PC-9 (cell line): ENCODE results near the gene BCL2L13. TPM values are rescaled to one million over a fixed set of nuclear protein-coding genes. Genes with fewer than 3 reads are reported as not detected.
"Not testable (repeated sequence)": the region's sequence is repeated elsewhere in the genome, so short reads cannot be mapped to it uniquely, and the experiment has no call there.

ENCODE experiments used
- BruUV-seq: library from RNA; stranded (reverse); fragments of 400-500 nt; replicated peaks from 2 replicates; lab custom pipeline; 2021; lab: Mats Ljungman, UMichigan
- CTCF ChIA-PET: fragments of 300-600 bp; sonication (Branson Sonifier 250); formaldehyde crosslinking; loops from one replicate; lab custom pipeline; 2022; ENCODE audit warnings: antibody characterized with exemption; lab: Charles Lee
- POLR2A ChIA-PET: fragments of 300-600 bp; sonication (Branson Sonifier 250); formaldehyde crosslinking; loops from one replicate; lab custom pipeline; 2022; ENCODE audit warnings: antibody characterized with exemption; ENCODE audit not compliant: unreplicated experiment; lab: Charles Lee
- DNase-seq, 2 experiments: peaks; one replicate each; pipeline versions ENCODE4 v3.0.0 to v3.0.0-alpha.2; 2015 to 2022; ENCODE audit warnings: mixed read lengths in 1 of 2
- H2AFZ ChIP-seq: fragments of 200-600 bp; sonication (generic); 2 replicates; pipeline ENCODE4 v1.8.1; 2017; ENCODE audit warnings: antibody characterized with exemption
- H3F3A ChIP-seq: fragments of 200-600 bp; sonication (generic); 2 replicates; pipeline ENCODE4 v1.8.1; 2017; ENCODE audit warnings: antibody characterized with exemption, mild to moderate bottlenecking, low read depth; ENCODE audit not compliant: insufficient read depth
- H3K27ac ChIP-seq: fragments of 200-600 bp; sonication (generic); 2 replicates; pipeline ENCODE4 v1.6.1; 2016; ENCODE audit warnings: mixed run types
- H3K27me3 ChIP-seq: fragments of 200-600 bp; sonication (generic); 2 replicates; pipeline ENCODE4 v1.6.1; 2016; ENCODE audit warnings: low read depth, mixed run types; ENCODE audit not compliant: insufficient read depth
- H3K36me3 ChIP-seq: fragments of 200-600 bp; sonication (generic); 2 replicates; pipeline ENCODE4 v1.6.1; 2016; ENCODE audit warnings: low read depth, mixed run types
- H3K4me1 ChIP-seq: fragments of 200-600 bp; sonication (generic); replicated peaks from 2 replicates; pipeline ENCODE4 v1.6.1; 2016; ENCODE audit warnings: mixed run types; ENCODE audit not compliant: insufficient read depth
- H3K4me2 ChIP-seq: fragments of 200-600 bp; sonication (generic); 2 replicates; pipeline ENCODE4 v1.6.1; 2017; ENCODE audit warnings: mixed run types
- H3K4me3 ChIP-seq: fragments of 200-600 bp; sonication (generic); 2 replicates; pipeline ENCODE4 v1.6.1; 2016; ENCODE audit warnings: mixed run types
- H3K79me2 ChIP-seq: fragments of 200-600 bp; sonication (generic); 2 replicates; pipeline ENCODE4 v1.6.1; 2017; ENCODE audit warnings: low read depth, mixed run types
- H3K9me2 ChIP-seq: fragments of 200-600 bp; sonication (generic); 2 replicates; pipeline ENCODE4 v1.8.1; 2017; ENCODE audit warnings: mild to moderate bottlenecking; ENCODE audit not compliant: insufficient read depth
- H3K9me3 ChIP-seq: fragments of 200-600 bp; sonication (generic); 2 replicates; pipeline ENCODE4 v1.8.1; 2016; ENCODE audit warnings: low read depth; ENCODE audit not compliant: insufficient read depth
- H4K20me1 ChIP-seq: fragments of 200-600 bp; sonication (generic); 2 replicates; pipeline ENCODE4 v1.8.1; 2017; ENCODE audit not compliant: insufficient read depth
- EZH2 ChIP-seq: fragments of 200-600 bp; sonication (generic); IDR thresholded peaks from 2 replicates; pipeline ENCODE4 v1.8.0; 2017; ENCODE audit warnings: antibody characterized with exemption, low read depth
- intact Hi-C: fragments of 100-400 bp; cut with micrococcal nuclease; formaldehyde crosslinking; loops from one replicate; pipeline ENCODE4 v1.10.0; 2022; ENCODE audit not compliant: unreplicated experiment
- total RNA-seq: library from RNA; stranded (reverse); gene quantifications from 2 replicates; pipeline ENCODE4 v1.2.3, GENCODE V29; 2021
- TF ChIP-seq, protein P1 (sequence below): fragments of 200-600 bp; sonication (generic); conservative IDR thresholded peaks from 2 replicates; pipeline ENCODE4 v1.6.1; 2017; ENCODE audit warnings: mixed run types, antibody characterized with exemption, mild to moderate bottlenecking, moderate library complexity

BCL2L13 gene
- total RNA-seq, 1 experiment from 2014 or later, result 43.1 TPM

DNA sequence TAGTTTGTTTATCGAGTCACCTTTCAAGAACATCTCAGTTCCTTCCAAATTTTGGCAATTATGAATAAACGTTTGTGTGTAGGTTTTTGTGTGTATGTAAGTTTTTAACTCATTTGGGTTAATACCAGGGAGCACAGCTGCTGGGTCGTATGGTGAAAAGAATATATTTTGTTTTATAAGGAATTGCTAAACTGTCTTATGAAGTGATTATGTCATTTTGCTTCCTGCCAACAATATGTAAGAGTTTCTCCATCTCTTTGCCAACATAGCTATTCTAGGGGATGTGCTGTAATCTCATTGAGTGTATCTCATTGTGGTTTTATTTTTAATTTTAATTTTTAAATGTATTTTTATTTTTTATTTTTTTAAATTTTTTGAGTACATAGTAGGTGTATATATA lies 27.3 kb downstream of the BCL2L13 start:
- Histone ChIP-seq H3K4me1 (no peaks in the 10 kb centered on the region), H3K9me2 (no peaks in the 10 kb centered on the region), H3K27ac (no peak overlapping the region), H3K27me3 (no peaks in the 10 kb centered on the region), H4K20me1 (no peaks in the 10 kb centered on the region), H3F3A (no peaks in the 10 kb centered on the region), H3K9me3 (no peaks in the 10 kb centered on the region), H3K4me2 (no peak overlapping the region), H2AFZ (no peak overlapping the region), H3K36me3 (peaks cover 8% of the 10 kb centered on the region; the same call in 1 of the 2 replicates), H3K4me3 (no peak overlapping the region), H3K79me2 (no peaks in the 10 kb centered on the region)
- ChIA-PET CTCF (no interaction called here), POLR2A (interaction anchor here (0.7 kb wide), 1 partner anchor 49 kb away, joined by 3 read pairs; no protein-coding TSS in a partner anchor)
- DNase-seq, result no peak
- no TSS peak for BruUV-seq
- intact Hi-C loops, result no loop called here
- TF ChIP-seq EZH2, result no peak
- TF ChIP-seq, protein P1, sequence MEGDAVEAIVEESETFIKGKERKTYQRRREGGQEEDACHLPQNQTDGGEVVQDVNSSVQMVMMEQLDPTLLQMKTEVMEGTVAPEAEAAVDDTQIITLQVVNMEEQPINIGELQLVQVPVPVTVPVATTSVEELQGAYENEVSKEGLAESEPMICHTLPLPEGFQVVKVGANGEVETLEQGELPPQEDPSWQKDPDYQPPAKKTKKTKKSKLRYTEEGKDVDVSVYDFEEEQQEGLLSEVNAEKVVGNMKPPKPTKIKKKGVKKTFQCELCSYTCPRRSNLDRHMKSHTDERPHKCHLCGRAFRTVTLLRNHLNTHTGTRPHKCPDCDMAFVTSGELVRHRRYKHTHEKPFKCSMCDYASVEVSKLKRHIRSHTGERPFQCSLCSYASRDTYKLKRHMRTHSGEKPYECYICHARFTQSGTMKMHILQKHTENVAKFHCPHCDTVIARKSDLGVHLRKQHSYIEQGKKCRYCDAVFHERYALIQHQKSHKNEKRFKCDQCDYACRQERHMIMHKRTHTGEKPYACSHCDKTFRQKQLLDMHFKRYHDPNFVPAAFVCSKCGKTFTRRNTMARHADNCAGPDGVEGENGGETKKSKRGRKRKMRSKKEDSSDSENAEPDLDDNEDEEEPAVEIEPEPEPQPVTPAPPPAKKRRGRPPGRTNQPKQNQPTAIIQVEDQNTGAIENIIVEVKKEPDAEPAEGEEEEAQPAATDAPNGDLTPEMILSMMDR, result no peak

DNA sequence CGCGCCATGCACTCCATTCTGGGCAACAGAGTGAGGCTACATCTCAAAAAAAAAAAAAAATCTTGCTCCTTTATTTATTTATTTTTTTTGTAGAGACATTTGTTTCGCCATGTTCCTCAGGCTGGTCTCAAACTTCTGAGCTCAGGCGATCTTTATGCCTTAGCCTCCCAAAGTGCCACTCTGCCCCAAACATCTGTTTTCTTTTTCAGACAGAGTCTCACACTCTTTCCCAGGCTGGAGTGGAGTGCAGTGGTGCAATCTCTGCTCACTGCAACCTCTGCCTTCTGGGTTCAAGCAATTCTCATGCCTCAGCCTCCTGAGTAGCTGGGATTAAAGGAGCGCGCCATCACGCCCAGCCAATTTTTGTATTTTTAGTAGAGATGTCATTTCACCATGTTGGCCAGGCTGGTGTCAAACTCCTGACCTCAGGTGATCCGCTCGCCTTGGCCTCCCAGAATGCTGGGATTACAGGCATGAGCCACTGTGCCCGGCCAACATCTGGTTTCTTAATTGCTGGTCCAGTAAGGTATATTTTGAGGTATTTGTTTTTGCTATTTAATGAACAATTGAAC lies 33.0 kb downstream of the BCL2L13 start:
- POLR2A ChIA-PET, H4K20me1 ChIP-seq, H3K36me3 ChIP-seq, DNase-seq, H3K4me2 ChIP-seq, H3K9me2 ChIP-seq, H3F3A ChIP-seq, CTCF ChIA-PET, intact Hi-C loops, H2AFZ ChIP-seq, H3K9me3 ChIP-seq, BruUV-seq, H3K27me3 ChIP-seq, H3K27ac ChIP-seq, H3K4me3 ChIP-seq, H3K79me2 ChIP-seq, H3K4me1 ChIP-seq: not testable (repeated sequence)

DNA sequence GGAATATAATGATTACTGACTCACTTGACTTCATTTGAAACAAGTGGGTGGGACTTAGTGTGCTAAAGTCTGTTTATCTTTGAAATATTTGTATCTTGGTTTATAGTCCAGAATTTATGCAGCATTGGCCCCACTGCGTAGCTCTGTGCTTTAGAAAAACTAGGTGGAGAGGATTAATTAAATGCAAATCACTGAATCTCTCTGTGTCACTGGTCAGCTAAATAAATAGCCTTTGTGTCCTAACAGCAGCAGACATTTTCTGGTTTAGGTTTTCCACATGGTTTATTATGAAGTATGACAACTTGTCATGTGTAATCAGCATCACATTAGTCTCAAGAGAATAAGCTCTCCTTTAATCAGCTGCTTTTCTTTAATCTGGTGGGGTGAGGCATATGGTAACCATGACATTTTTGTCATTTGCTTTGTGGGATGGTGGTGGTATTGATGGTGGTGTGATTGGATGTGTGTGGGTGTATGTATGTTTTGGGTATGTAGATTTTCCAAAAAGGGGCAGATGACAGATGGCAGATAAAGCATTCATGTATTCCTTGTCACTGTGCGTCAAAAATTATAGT lies 33.9 kb downstream of the BCL2L13 start:
- H3K27ac ChIP-seq, result peak overlapping the region; percentile 40
- H3K9me3 ChIP-seq, result no peaks in the 10 kb centered on the region
- no peak for DNase-seq
- H3K36me3 ChIP-seq, result no peaks in the 10 kb centered on the region
- CTCF ChIA-PET, result no interaction called here
- H3K27me3 ChIP-seq, result no peaks in the 10 kb centered on the region
- H3K4me3 ChIP-seq, result no peak overlapping the region
- POLR2A ChIA-PET, result no interaction called here
- no peak overlapping the region for H3K4me2 ChIP-seq
- H3K4me1 ChIP-seq, result peaks cover 8% of the 10 kb centered on the region
- TF ChIP-seq EZH2, result no peak
- H3K79me2 ChIP-seq, result no peaks in the 10 kb centered on the region
- no peaks in the 10 kb centered on the region for H3F3A ChIP-seq
- BruUV-seq, result no TSS peak
- intact Hi-C loops, result no loop called here
- no peaks in the 10 kb centered on the region for H3K9me2 ChIP-seq
- no peaks in the 10 kb centered on the region for H4K20me1 ChIP-seq
- H2AFZ ChIP-seq, result no peak overlapping the region

DNA sequence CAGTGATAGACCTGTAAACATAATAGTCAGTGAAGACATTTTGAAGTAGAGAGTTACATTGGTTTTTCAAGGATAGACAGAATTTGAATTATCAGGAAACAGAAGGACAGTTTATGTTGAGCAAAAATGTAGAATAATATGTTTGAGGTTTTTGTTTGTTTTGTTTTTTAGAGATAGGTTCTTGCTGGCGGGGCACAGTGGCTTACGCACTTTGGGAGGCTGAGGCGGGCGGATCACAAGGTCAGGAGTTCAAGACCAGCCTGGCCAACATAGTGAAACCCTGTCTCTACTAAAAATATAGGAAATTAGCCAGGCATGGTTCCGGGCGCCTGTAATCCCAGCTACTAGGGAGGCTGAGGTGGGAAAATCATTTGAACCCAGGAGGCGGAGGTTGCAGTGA lies 35.6 kb downstream of the BCL2L13 start:
- H3K27me3 ChIP-seq, result no peaks in the 10 kb centered on the region
- H3K4me1 ChIP-seq, result peaks cover 8% of the 10 kb centered on the region
- no peaks in the 10 kb centered on the region for H4K20me1 ChIP-seq
- CTCF ChIA-PET, result no interaction called here
- no peaks in the 10 kb centered on the region for H3K9me3 ChIP-seq
- no peak overlapping the region for H3K4me2 ChIP-seq
- no peaks in the 10 kb centered on the region for H3K79me2 ChIP-seq
- no peak overlapping the region; the same call in 1 of the 2 replicates for H3K27ac ChIP-seq
- no peaks in the 10 kb centered on the region for H3K36me3 ChIP-seq
- no TSS peak for BruUV-seq
- TF ChIP-seq, protein P1, result no peak
- no peak for TF ChIP-seq EZH2
- POLR2A ChIA-PET, result interaction anchor here (0.7 kb wide), 1 partner anchor 35 kb away, joined by 40 read pairs; no protein-coding TSS in a partner anchor
- no peaks in the 10 kb centered on the region for H3K9me2 ChIP-seq
- no peak for DNase-seq
- no peak overlapping the region for H3K4me3 ChIP-seq
- no peak overlapping the region for H2AFZ ChIP-seq
- intact Hi-C loops, result no loop called here
- no peaks in the 10 kb centered on the region for H3F3A ChIP-seq
